DND-41 (cell line): Measurements from ENCODE around the gene IL18R1.

Source experiments
- ATAC-seq: fragments of 200-7000 bp; cut with Tn5 transposase; 3 replicates; pipeline ENCODE4 v1.9.1; 2021; ENCODE audit warnings: low read depth; ENCODE audit not compliant: insufficient read depth
- DNase-seq: peaks from one replicate; pipeline ENCODE4 v3.0.0-alpha.2; 2020
- H2AFZ ChIP-seq: 2 replicates; pipeline ENCODE4 v1.6.0; 2012; ENCODE audit warnings: low read depth, low read length
- H3K27ac ChIP-seq: 2 replicates; pipeline ENCODE4 v1.5.1; 2012; ENCODE audit warnings: low read length, inconsistent platforms
- H3K27me3 ChIP-seq: fragments of 200-600 bp; sonication (generic); 2 replicates; pipeline ENCODE4 v1.6.0; 2012; ENCODE audit warnings: low read length, mild to moderate bottlenecking, inconsistent platforms; ENCODE audit not compliant: insufficient read depth, poor library complexity
- H3K36me3 ChIP-seq: 2 replicates; pipeline ENCODE4 v1.5.1; 2012; ENCODE audit warnings: low read length, inconsistent platforms; ENCODE audit not compliant: insufficient read depth
- H3K4me1 ChIP-seq: 2 replicates; pipeline ENCODE4 v1.5.1; 2012; ENCODE audit warnings: mild to moderate bottlenecking, low read length; ENCODE audit not compliant: insufficient read depth
- H3K4me2 ChIP-seq: 2 replicates; pipeline ENCODE4 v1.6.0; 2012; ENCODE audit warnings: mild to moderate bottlenecking, moderate library complexity, low read length, inconsistent platforms; ENCODE audit not compliant: insufficient read depth
- H3K4me3 ChIP-seq, 2 experiments: fragments of 200-600 bp in 1 of 2; shearing (Covaris generic) in 1 of 2; 2 replicates each; pipeline ENCODE4 v1.5.1; 2012 to 2016; ENCODE audit warnings: inconsistent platforms in 2 of 2, low read length in 2 of 2, mild to moderate bottlenecking in 2 of 2, low read depth in 1 of 2, moderate library complexity in 1 of 2
- H3K79me2 ChIP-seq: 2 replicates; pipeline ENCODE4 v1.6.0; 2012; ENCODE audit warnings: low read length, inconsistent platforms; ENCODE audit not compliant: insufficient read depth
- H3K9ac ChIP-seq: 2 replicates; pipeline ENCODE4 v1.6.0; 2012; ENCODE audit warnings: low read depth, mild to moderate bottlenecking, inconsistent platforms, low read length, moderate library complexity
- H3K9me3 ChIP-seq: 2 replicates; pipeline ENCODE4 v1.5.1; 2012; ENCODE audit warnings: low read length, moderate library complexity, mild to moderate bottlenecking, inconsistent platforms; ENCODE audit not compliant: insufficient read depth, severe bottlenecking
- H4K20me1 ChIP-seq: 2 replicates; pipeline ENCODE4 v1.6.0; 2012; ENCODE audit warnings: low read length; ENCODE audit not compliant: insufficient read depth
- CTCF ChIP-seq: IDR thresholded peaks from 2 replicates; pipeline ENCODE4 v1.5.1; 2012; ENCODE audit warnings: borderline replicate concordance, low read length, moderate library complexity, mild to moderate bottlenecking; ENCODE audit not compliant: poor library complexity, severe bottlenecking; ENCODE audit errors: extremely low read depth
- EZH2 ChIP-seq: IDR thresholded peaks from 3 replicates; pipeline ENCODE4 v1.6.1; 2012; ENCODE audit warnings: borderline replicate concordance, low read depth, mild to moderate bottlenecking, moderate library complexity, low read length, inconsistent platforms; ENCODE audit not compliant: severe bottlenecking

Gene IL18R1

GRCh38 chr2:102369866-102370265, 14.3 kb downstream of the IL18R1 start:
- Histone ChIP-seq H3K9me3 (peaks cover 14% of the 10 kb centered on the region), H3K4me2 (no peak overlapping the region), H3K4me1 (no peaks in the 10 kb centered on the region), H3K4me3 (no peak overlapping the region), H2AFZ (no peak overlapping the region), H3K9ac (no peak overlapping the region), H3K27ac (no peak overlapping the region), H3K27me3 (no peaks in the 10 kb centered on the region), H4K20me1 (no peaks in the 10 kb centered on the region), H3K36me3 (no peaks in the 10 kb centered on the region), H3K79me2 (no peaks in the 10 kb centered on the region)
- TF ChIP-seq CTCF (no peak), EZH2 (no peak)
- no peak for ATAC-seq
- no peak for DNase-seq

DNA sequence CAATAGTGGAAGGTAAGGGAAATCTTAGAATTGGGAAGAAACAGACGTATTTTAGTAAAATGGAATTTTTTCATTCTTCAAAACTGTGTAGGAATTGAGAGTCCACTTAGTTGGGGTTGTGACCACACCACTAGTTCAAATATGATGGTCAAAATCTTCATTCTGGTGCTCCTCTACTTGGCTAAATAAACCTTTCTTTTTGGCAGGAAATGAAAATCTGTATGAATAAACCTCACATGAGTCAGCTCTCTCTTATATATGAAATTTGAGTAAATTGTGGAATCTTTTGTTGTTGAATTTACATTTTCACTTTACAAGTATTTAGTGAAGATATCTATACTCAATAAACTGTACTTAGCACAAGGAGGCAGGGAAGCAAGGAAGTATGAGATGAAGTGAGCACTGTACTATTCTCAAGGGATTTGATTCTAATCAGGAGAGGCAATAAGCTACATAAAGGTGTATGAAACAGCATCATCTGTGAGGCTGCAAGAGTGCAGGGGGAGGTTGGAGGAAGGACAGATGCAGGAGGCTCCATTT, 20.5 kb downstream of the IL18R1 start:
- TF ChIP-seq EZH2: no peak
- no peak for TF ChIP-seq CTCF
- Histone ChIP-seq H4K20me1 (no peaks in the 10 kb centered on the region), H3K9me3 (no peaks in the 10 kb centered on the region), H3K4me1 (no peaks in the 10 kb centered on the region), H3K9ac (no peak overlapping the region), H3K4me2 (no peak overlapping the region), H3K27ac (no peak overlapping the region), H3K36me3 (no peaks in the 10 kb centered on the region), H3K27me3 (no peaks in the 10 kb centered on the region), H3K79me2 (no peaks in the 10 kb centered on the region), H3K4me3 (no peak overlapping the region), H2AFZ (no peak overlapping the region)
- no peak for ATAC-seq
- DNase-seq: no peak

- H3K4me3 ChIP-seq: no peak overlapping the region
- no peaks in the 10 kb centered on the region for H3K79me2 ChIP-seq
- peaks cover 10% of the 10 kb centered on the region for H3K9me3 ChIP-seq
- DNase-seq (no peak), ATAC-seq (no peak)
- no peak overlapping the region for H3K9ac ChIP-seq
- H3K27me3 ChIP-seq: no peaks in the 10 kb centered on the region
- TF ChIP-seq EZH2 (no peak), CTCF (no peak)
- H3K27ac ChIP-seq: no peak overlapping the region
- no peak overlapping the region for H3K4me2 ChIP-seq
- no peaks in the 10 kb centered on the region for H3K36me3 ChIP-seq
- H2AFZ ChIP-seq: no peak overlapping the region
- H4K20me1 ChIP-seq: no peaks in the 10 kb centered on the region
- H3K4me1 ChIP-seq: no peaks in the 10 kb centered on the region
Measured at GRCh38 chr2:102383722-102384121, 28.1 kb downstream of the IL18R1 start.

GRCh38 chr2:102385522-102385921, 29.9 kb downstream of the IL18R1 start:
- ATAC-seq: no peak
- no peak overlapping the region for H3K9ac ChIP-seq
- H3K79me2 ChIP-seq: no peaks in the 10 kb centered on the region
- DNase-seq: no peak
- no peak for TF ChIP-seq EZH2
- no peak for TF ChIP-seq CTCF
- H3K4me3 ChIP-seq: no peak overlapping the region
- no peaks in the 10 kb centered on the region for H3K36me3 ChIP-seq
- no peak overlapping the region for H3K4me2 ChIP-seq
- no peaks in the 10 kb centered on the region for H4K20me1 ChIP-seq
- H3K4me1 ChIP-seq: no peaks in the 10 kb centered on the region
- no peak overlapping the region for H3K27ac ChIP-seq
- no peak overlapping the region for H2AFZ ChIP-seq
- no peaks in the 10 kb centered on the region for H3K27me3 ChIP-seq
- H3K9me3 ChIP-seq: peaks cover 10% of the 10 kb centered on the region
